Measurements from ENCODE around the gene ENTPD8. TPM values are rescaled to one million over a fixed set of nuclear protein-coding genes. Genes with fewer than 3 reads are reported as not detected.

The ENTPD8 gene, protein sequence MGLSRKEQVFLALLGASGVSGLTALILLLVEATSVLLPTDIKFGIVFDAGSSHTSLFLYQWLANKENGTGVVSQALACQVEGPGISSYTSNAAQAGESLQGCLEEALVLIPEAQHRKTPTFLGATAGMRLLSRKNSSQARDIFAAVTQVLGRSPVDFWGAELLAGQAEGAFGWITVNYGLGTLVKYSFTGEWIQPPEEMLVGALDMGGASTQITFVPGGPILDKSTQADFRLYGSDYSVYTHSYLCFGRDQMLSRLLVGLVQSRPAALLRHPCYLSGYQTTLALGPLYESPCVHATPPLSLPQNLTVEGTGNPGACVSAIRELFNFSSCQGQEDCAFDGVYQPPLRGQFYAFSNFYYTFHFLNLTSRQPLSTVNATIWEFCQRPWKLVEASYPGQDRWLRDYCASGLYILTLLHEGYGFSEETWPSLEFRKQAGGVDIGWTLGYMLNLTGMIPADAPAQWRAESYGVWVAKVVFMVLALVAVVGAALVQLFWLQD
- 0.21 TPM in 1 of 2 replicates, not detected in the other for total RNA-seq (2014; rRNA removed; shearing (Covaris generic))

GRCh38 chr9:137441289-137441934 lies at the start of gene ENTPD8:
TSS of gene ENTPD8 (minus strand) at chr9:137441357. CDS start at chr9:137438285, 3,072 bp downstream.

DNA sequence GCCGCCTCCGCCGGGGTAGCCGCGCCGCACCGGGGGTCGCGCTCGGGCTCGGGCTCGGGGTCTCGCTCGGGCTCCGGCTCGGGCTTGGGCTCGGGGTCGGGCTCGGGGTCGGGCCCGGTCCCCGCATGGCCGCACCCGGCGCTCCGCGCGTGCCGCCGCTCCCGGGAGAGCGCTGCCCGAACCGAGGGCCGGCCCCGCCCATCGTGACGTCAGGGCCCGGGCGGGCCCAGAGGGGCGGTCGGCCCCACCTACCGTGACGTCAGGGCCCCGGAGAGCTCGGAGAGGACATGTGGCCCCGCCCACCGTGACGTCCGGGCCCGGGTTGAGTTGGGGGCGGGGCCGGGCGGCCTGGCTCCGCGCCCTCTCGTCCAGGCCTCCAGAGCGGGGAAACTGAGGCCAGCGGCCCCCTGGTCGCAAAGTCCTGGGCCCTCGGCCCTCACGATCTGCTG lies 18.0 kb upstream of the ENTPD8 start, which contains the start of gene NSMF:
Gene NSMF, minus strand, starts transcription at position 183 of the 449 bp plus-strand sequence. CDS start 232 bp downstream, outside the sequence.

DNA sequence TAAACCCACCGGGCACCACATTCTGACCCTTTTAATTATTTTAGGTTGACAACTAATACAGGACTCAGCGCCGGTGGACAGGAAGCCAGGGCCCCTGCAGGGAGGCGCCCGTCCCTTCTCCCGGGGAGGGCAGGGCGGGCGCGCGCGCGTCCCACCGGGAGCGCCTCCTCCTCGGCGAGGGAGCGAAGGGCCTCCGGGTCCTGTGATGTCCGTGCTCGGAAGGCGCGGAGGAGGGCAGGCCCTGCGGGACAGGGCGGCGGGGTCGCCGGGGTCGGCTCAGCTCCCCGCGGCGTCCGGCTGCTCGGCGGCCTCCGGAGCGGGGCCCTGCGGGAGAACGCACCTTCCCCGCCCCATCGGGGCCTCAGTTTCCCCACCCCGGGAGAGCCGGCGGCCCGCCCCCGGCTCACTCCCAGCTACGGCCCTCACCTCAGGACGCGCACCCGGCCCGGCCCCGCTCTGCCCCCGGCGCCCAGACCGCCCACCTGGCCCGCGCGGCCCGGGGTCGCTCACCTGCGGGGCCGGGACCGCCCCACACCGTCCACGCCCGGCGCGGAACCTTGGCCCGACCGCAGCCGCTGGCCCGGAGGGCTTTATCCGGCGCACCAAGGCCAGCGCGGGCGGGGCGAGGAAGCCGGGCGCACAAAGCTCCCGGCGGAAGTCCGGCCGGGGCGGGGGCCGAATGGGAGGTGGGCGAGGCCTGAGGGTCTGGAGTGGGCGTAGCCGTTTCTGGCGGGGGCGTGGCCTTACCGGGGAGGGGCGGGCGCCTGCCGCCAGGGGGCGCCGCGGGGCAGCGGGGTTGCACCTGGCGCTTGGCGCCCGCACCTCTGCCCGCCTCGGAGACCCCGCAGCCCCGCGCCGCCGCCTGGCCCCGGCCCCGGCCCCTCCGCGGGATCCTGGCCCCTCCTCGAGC lies 18.3 kb downstream of the ENTPD8 start, which contains the start of the genes EXD3 and NOXA1:
Gene EXD3, minus strand, starts transcription at position 559 of the 910 bp plus-strand sequence. CDS start 27,805 bp downstream, outside the sequence.
Gene NOXA1, plus strand, starts transcription at position 790 of the 910 bp plus-strand sequence. CDS start 137 bp downstream, outside the sequence.

Other genes with a start within 250 kb of the ENTPD8 start
- 14.6 and 16.1 TPM in 2 replicates for gene TPRN, start 240.6 kb downstream of the ENTPD8 start, total RNA-seq (2014; rRNA removed; shearing (Covaris generic))
- 39.9 and 43.5 TPM in 2 replicates for gene TMEM203, start 235.7 kb downstream of the ENTPD8 start, total RNA-seq (2014; rRNA removed; shearing (Covaris generic))
- gene NDOR1, start 235.7 kb downstream of the ENTPD8 start, total RNA-seq (2014; rRNA removed; shearing (Covaris generic)): 19.3 and 30.1 TPM in 2 replicates
- 0.61 and 1.5 TPM in 2 replicates for gene RNF208, start 219.1 kb downstream of the ENTPD8 start, total RNA-seq (2014; rRNA removed; shearing (Covaris generic))
- 0.29 and 0.98 TPM in 2 replicates for gene CYSRT1, start 216.2 kb downstream of the ENTPD8 start, total RNA-seq (2014; rRNA removed; shearing (Covaris generic))
- gene RNF224, start 213.9 kb downstream of the ENTPD8 start, total RNA-seq (2014; rRNA removed; shearing (Covaris generic)): 0.05 and 0.94 TPM in 2 replicates
- not detected in 2 replicates for gene SLC34A3, start 210.5 kb downstream of the ENTPD8 start, total RNA-seq (2014; rRNA removed; shearing (Covaris generic))
- gene TUBB4B, start 200.1 kb downstream of the ENTPD8 start, total RNA-seq (2014; rRNA removed; shearing (Covaris generic)): 287 and 331 TPM in 2 replicates
- not detected in 2 replicates for gene STPG3, start 190.1 kb downstream of the ENTPD8 start, total RNA-seq (2014; rRNA removed; shearing (Covaris generic))
- gene NELFB, start 186.0 kb downstream of the ENTPD8 start, total RNA-seq (2014; rRNA removed; shearing (Covaris generic)): 51.1 and 51.2 TPM in 2 replicates
- 6.9 and 8.7 TPM in 2 replicates for gene TOR4A, start 163.6 kb downstream of the ENTPD8 start, total RNA-seq (2014; rRNA removed; shearing (Covaris generic))
- 0.11 TPM in 1 of 2 replicates, not detected in the other for gene NRARP, start 139.1 kb downstream of the ENTPD8 start, total RNA-seq (2014; rRNA removed; shearing (Covaris generic))
- 3.9 and 4.8 TPM in 2 replicates for gene EXD3, start 18.2 kb downstream of the ENTPD8 start, total RNA-seq (2014; rRNA removed; shearing (Covaris generic))
- 0.56 and 1.2 TPM in 2 replicates for gene NOXA1, start 18.0 kb downstream of the ENTPD8 start, total RNA-seq (2014; rRNA removed; shearing (Covaris generic))
- 34.7 and 38.6 TPM in 2 replicates for gene NSMF, start 18.0 kb upstream of the ENTPD8 start, total RNA-seq (2014; rRNA removed; shearing (Covaris generic))
- 1.3 and 1.8 TPM in 2 replicates for gene PNPLA7, start 109.0 kb upstream of the ENTPD8 start, total RNA-seq (2014; rRNA removed; shearing (Covaris generic))
- gene MRPL41, start 110.5 kb upstream of the ENTPD8 start, total RNA-seq (2014; rRNA removed; shearing (Covaris generic)): 132 and 161 TPM in 2 replicates
- gene DPH7, start 137.6 kb upstream of the ENTPD8 start, total RNA-seq (2014; rRNA removed; shearing (Covaris generic)): 41.4 and 46.1 TPM in 2 replicates
- 49.6 and 53.9 TPM in 2 replicates for gene ZMYND19, start 149.2 kb upstream of the ENTPD8 start, total RNA-seq (2014; rRNA removed; shearing (Covaris generic))
- 38.8 and 45.0 TPM in 2 replicates for gene ARRDC1, start 164.3 kb upstream of the ENTPD8 start, total RNA-seq (2014; rRNA removed; shearing (Covaris generic))
- gene EHMT1, start 177.6 kb upstream of the ENTPD8 start, total RNA-seq (2014; rRNA removed; shearing (Covaris generic)): 58.4 and 61.8 TPM in 2 replicates